HCT116 (cell line): Measurements from ENCODE around the gene FGG. TPM values are rescaled to one million over a fixed set of nuclear protein-coding genes. Genes with fewer than 3 reads are reported as not detected.
"Not testable (repeated sequence)": the region's sequence is repeated elsewhere in the genome, so short reads cannot be mapped to it uniquely, and the experiment has no call there.

Experiments used
- ATAC-seq: fragments of 200-7000 bp; cut with Tn5 transposase; 2 replicates; pipeline ENCODE4 v1.9.1; 2020; ENCODE audit warnings: mild to moderate bottlenecking, moderate library complexity
- BruUV-seq: library from RNA; stranded (reverse); fragments of 400-500 nt; replicated peaks from 2 replicates; lab custom pipeline; 2021; lab: Mats Ljungman, UMichigan
- CTCF ChIA-PET: fragments of 300-600 bp; sonication (Branson Sonifier 250); formaldehyde crosslinking; loops from one replicate; lab custom pipeline; 2021; ENCODE audit warnings: antibody characterized with exemption; lab: Charles Lee
- POLR2A ChIA-PET: fragments of 300-600, 350-600 bp; sonication (Branson Sonifier 250); formaldehyde crosslinking; loops from one replicate; lab custom pipeline; 2021; ENCODE audit warnings: antibody characterized with exemption; lab: Charles Lee
- RAD21 ChIA-PET, 2 experiments: fragments of 300-600 bp; sonication (Branson Sonifier 250); formaldehyde crosslinking; loops; one replicate each; lab custom pipeline; 2023; ENCODE audit warnings: low total read pairs in 2 of 2; ENCODE audit not compliant: uncharacterized antibody in 2 of 2, unreplicated experiment in 2 of 2, low non-redundant PET in 1 of 2; lab: Charles Lee
- DNase-seq: peaks from one replicate; pipeline ENCODE4 v3.0.0-alpha.2; 2010; ENCODE audit warnings: low read depth, low spot score
- H2AFZ ChIP-seq: fragments of 200-600 bp; shearing (Covaris generic), sonication (generic); 2 replicates; pipeline ENCODE4 v1.6.1; 2017; ENCODE audit warnings: low read depth, mixed run types, mixed read lengths, antibody characterized with exemption, low read length; ENCODE audit not compliant: poor library complexity, severe bottlenecking
- H3K27ac ChIP-seq: 2 replicates; pipeline ENCODE4 v1.5.1; 2012; ENCODE audit warnings: low read depth, low read length
- H3K27me3 ChIP-seq: fragments of 200-600 bp; sonication (generic); 2 replicates; pipeline ENCODE4 v1.6.1; 2016; ENCODE audit warnings: mixed run types, low read length, mixed read lengths; ENCODE audit not compliant: insufficient read depth
- H3K36me3 ChIP-seq, 2 experiments: fragments of 200-500 bp in 1 of 2; fragments of 200-600 bp in 1 of 2; sonication (Bioruptor generic) in 1 of 2; sonication (generic) in 1 of 2; 2 replicates each; pipeline versions ENCODE4 v1.5.1 to v1.6.1; 2014 to 2016; ENCODE audit warnings: low read length in 2 of 2, inconsistent platforms in 1 of 2, mixed read lengths in 1 of 2, mixed run types in 1 of 2; ENCODE audit not compliant: insufficient read depth in 2 of 2, control insufficient read depth in 1 of 2
- H3K4me1 ChIP-seq, 2 experiments: fragments of 200-600 bp in 1 of 2; sonication (generic) in 1 of 2; 2 replicates each; pipeline versions ENCODE4 v1.5.1 to v1.6.1; 2012 to 2017; ENCODE audit warnings: low read length in 2 of 2, inconsistent platforms in 1 of 2, mild to moderate bottlenecking in 1 of 2, mixed read lengths in 1 of 2, mixed run types in 1 of 2, moderate library complexity in 1 of 2; ENCODE audit not compliant: insufficient read depth in 2 of 2, control insufficient read depth in 1 of 2
- H3K4me2 ChIP-seq: fragments of 200-600 bp; sonication (generic); 2 replicates; pipeline ENCODE4 v1.6.1; 2017; ENCODE audit warnings: mixed run types, low read length, mixed read lengths
- H3K4me3 ChIP-seq, 2 experiments: fragments of 200-600 bp in 1 of 2; sonication (generic) in 1 of 2; replicated peaks in 1 of 2; 2 replicates each; pipeline ENCODE4 v1.5.1; 2011 to 2016; ENCODE audit warnings: low read length in 2 of 2, control low read depth in 1 of 2, low read depth in 1 of 2, mild to moderate bottlenecking in 1 of 2, mixed read lengths in 1 of 2, mixed run types in 1 of 2
- H3K79me2 ChIP-seq: fragments of 200-600 bp; sonication (generic); 2 replicates; pipeline ENCODE4 v1.6.1; 2017; ENCODE audit warnings: mild to moderate bottlenecking, mixed run types, low read length, moderate library complexity, mixed read lengths; ENCODE audit not compliant: insufficient read depth
- H3K9ac ChIP-seq: fragments of 200-600 bp; sonication (generic); 2 replicates; pipeline ENCODE4 v1.6.1; 2016; ENCODE audit warnings: low read length, mixed read lengths
- H3K9me2 ChIP-seq: fragments of 200-600 bp; sonication (generic), shearing (Covaris generic); 2 replicates; pipeline ENCODE4 v1.6.1; 2017; ENCODE audit warnings: mixed run types, mild to moderate bottlenecking, moderate library complexity; ENCODE audit not compliant: insufficient read depth
- H3K9me3 ChIP-seq, 2 experiments: fragments of 200-500 bp in 1 of 2; fragments of 200-600 bp in 1 of 2; sonication (Bioruptor generic) in 1 of 2; sonication (generic) in 1 of 2; 2 replicates each; pipeline ENCODE4 v1.6.1; 2014 to 2017; ENCODE audit warnings: low read length in 2 of 2, mixed read lengths in 2 of 2, inconsistent platforms in 1 of 2, low read depth in 1 of 2, mild to moderate bottlenecking in 1 of 2, mixed run types in 1 of 2, moderate library complexity in 1 of 2; ENCODE audit not compliant: control insufficient read depth in 1 of 2, insufficient read depth in 1 of 2
- H4K20me1 ChIP-seq: fragments of 200-600 bp; sonication (generic), shearing (Covaris generic); 2 replicates; pipeline ENCODE4 v1.6.1; 2017; ENCODE audit warnings: mixed run types, mild to moderate bottlenecking, moderate library complexity; ENCODE audit not compliant: insufficient read depth
- CBX3 ChIP-seq: IDR thresholded peaks from 2 replicates; pipeline ENCODE4 v1.6.1; 2012; ENCODE audit warnings: low read depth
- SP1 ChIP-seq: IDR thresholded peaks from 2 replicates; pipeline ENCODE4 v1.6.1; 2012; ENCODE audit warnings: low read depth
- intact Hi-C: fragments of 100-400 bp; cut with micrococcal nuclease; formaldehyde crosslinking; loops from 2 replicates; pipeline ENCODE4 v1.10.0; 2022
- total RNA-seq: library from RNA; stranded (reverse); gene quantifications from one replicate; pipeline ENCODE4 v1.2.1, GENCODE V29; 2021; ENCODE audit not compliant: unreplicated experiment

The FGG gene
- total RNA-seq, 1 experiment from 2014 or later = 2.7 TPM

DNA sequence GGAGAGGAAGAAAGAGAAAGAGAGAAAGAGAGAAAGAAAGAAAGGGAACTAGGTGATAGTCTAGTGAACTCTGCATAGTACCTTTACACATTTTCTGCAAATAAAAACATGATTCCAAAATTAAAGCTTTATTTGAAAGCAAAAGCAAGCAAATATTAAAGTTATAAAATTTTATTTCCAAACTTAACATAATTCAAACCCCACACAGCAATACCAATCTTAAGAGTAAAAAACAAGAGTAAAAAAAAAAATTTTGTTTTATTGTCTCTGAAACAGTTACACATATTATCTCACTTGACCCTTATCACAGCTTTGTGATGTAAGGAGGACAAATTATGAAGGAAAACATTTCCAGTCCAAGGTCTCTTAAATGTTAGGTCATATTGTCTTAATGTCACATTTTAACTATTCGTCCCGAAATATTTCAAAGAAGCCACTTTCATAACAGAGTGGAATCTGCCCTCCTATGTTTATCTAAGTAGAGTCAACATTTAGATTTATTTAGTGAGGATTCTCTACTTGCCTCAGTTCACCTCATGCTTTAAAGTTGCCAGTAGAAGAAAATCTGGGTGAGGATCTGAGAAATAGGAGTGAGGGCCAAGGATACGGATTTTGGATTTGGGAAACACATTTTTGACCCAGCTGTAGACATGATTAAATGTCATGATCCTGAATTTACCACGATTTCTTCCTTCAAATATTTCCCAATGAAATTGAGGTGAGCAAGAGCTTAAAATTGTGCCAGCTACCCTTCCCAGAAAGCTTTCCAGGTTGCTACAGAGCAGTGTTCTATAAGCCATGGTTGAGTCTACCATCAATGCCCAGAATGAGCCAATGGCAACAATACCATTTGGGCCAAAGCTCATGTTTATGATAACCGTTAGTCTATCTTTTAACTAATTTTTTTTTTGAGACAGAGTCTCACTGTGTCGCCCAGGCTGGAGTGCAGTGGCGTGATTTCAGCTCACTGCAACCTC lies 14.4 kb downstream of the FGG start:
- TF ChIP-seq SP1 (no peak), CBX3 (no peak)
- H3K4me2 ChIP-seq = no peak overlapping the region
- no peaks in the 10 kb centered on the region for H3K79me2 ChIP-seq
- H3K4me3 ChIP-seq = no peak overlapping the region
- DNase-seq (no peak), ATAC-seq (no peak)
- no peaks in the 10 kb centered on the region for H3K27me3 ChIP-seq
- no peaks in the 10 kb centered on the region for H4K20me1 ChIP-seq
- H3K9me2 ChIP-seq = no peaks in the 10 kb centered on the region
- CTCF ChIA-PET = interaction anchor here (1.6 kb wide), 1 partner anchor 20 kb away, joined by 5 read pairs; no protein-coding TSS in a partner anchor
- no peaks in the 10 kb centered on the region for H3K36me3 ChIP-seq
- no peak overlapping the region for H2AFZ ChIP-seq
- H3K4me1 ChIP-seq = peaks cover 3 to 7% of the 10 kb centered on the region in 2 experiments; a peak in 3 of 4 replicates
- BruUV-seq = no TSS peak
- no peaks in the 10 kb centered on the region for H3K9me3 ChIP-seq
- POLR2A ChIA-PET = interaction anchor here (1.2 kb wide), 1 partner anchor 9 kb away, joined by 3 read pairs; no protein-coding TSS in a partner anchor
- intact Hi-C loops = no loop called here
- RAD21 ChIA-PET = no interaction called here
- no peak overlapping the region for H3K27ac ChIP-seq
- no peak overlapping the region for H3K9ac ChIP-seq

- H3K27ac ChIP-seq, intact Hi-C loops: not testable (repeated sequence)
Observed at GRCh38 chr4:154597281-154597680, 15.2 kb downstream of the FGG start.

More at GRCh38 chr4:154597281-154597680, 15.2 kb downstream of the FGG start:
- BruUV-seq, H3K36me3 ChIP-seq, H3K4me1 ChIP-seq, POLR2A ChIA-PET, H4K20me1 ChIP-seq, H3K4me2 ChIP-seq, DNase-seq, RAD21 ChIA-PET, H3K79me2 ChIP-seq, ATAC-seq, H3K27me3 ChIP-seq, H3K9me3 ChIP-seq, H3K4me3 ChIP-seq, H3K9me2 ChIP-seq, H2AFZ ChIP-seq, H3K9ac ChIP-seq: not testable (repeated sequence)
- CTCF ChIA-PET = interaction anchor here (1.6 kb wide), 1 partner anchor 21 kb away, joined by 5 read pairs; no protein-coding TSS in a partner anchor
